H9 (cell line): ENCODE measurements around the gene MYO15B. TPM values are rescaled to one million over a fixed set of nuclear protein-coding genes. Genes with fewer than 3 reads are reported as not detected.

Experiments used
- DNase-seq: peaks from one replicate; pipeline ENCODE4 v3.0.0-alpha.2; 2017
- H2AFZ ChIP-seq: one replicate; pipeline ENCODE4 v1.6.1; 2013; ENCODE audit warnings: mild to moderate bottlenecking, low read length, control low read depth, moderate library complexity
- H2AK5ac ChIP-seq: 2 replicates; pipeline ENCODE4 v1.6.1; 2013; ENCODE audit warnings: low read length, control low read depth, mixed read lengths; ENCODE audit not compliant: insufficient read length
- H2BK120ac ChIP-seq: one replicate; pipeline ENCODE4 v1.6.1; 2013; ENCODE audit warnings: low read depth, mild to moderate bottlenecking, low read length, control low read depth, inconsistent platforms; ENCODE audit not compliant: poor library complexity, severe bottlenecking
- H2BK12ac ChIP-seq: 2 replicates; pipeline ENCODE4 v1.6.1; 2013; ENCODE audit warnings: low read length, control low read depth, mixed read lengths, low read depth; ENCODE audit not compliant: insufficient read length
- H2BK15ac ChIP-seq: 2 replicates; pipeline ENCODE4 v1.6.1; 2013; ENCODE audit warnings: low read depth, low read length, control low read depth
- H2BK20ac ChIP-seq: one replicate; pipeline ENCODE4 v1.6.1; 2013; ENCODE audit warnings: low read depth, mild to moderate bottlenecking, low read length, control low read depth, inconsistent platforms; ENCODE audit not compliant: poor library complexity, severe bottlenecking
- H2BK5ac ChIP-seq: 2 replicates; pipeline ENCODE4 v1.6.1; 2013; ENCODE audit warnings: low read length, control low read depth, mixed read lengths; ENCODE audit not compliant: insufficient read length
- H3K14ac ChIP-seq: 2 replicates; pipeline ENCODE4 v1.6.1; 2013; ENCODE audit warnings: low read length, control low read depth; ENCODE audit not compliant: insufficient read depth
- H3K18ac ChIP-seq: 2 replicates; pipeline ENCODE4 v1.6.1; 2013; ENCODE audit warnings: low read depth, mild to moderate bottlenecking, mixed read lengths, low read length, control low read depth; ENCODE audit not compliant: insufficient read length
- H3K23ac ChIP-seq: 2 replicates; pipeline ENCODE4 v1.6.1; 2013; ENCODE audit warnings: low read length, control low read depth, mixed read lengths, low read depth; ENCODE audit not compliant: insufficient read length
- H3K23me2 ChIP-seq: 2 replicates; pipeline ENCODE4 v1.6.1; 2013; ENCODE audit warnings: low read depth, mild to moderate bottlenecking, mixed read lengths, low read length, control low read depth; ENCODE audit not compliant: insufficient read length, poor library complexity, severe bottlenecking
- H3K27ac ChIP-seq: 2 replicates; pipeline ENCODE4 v1.5.1; 2013; ENCODE audit warnings: low read length, control low read depth, mixed read lengths, low read depth; ENCODE audit not compliant: insufficient read length
- H3K27me3 ChIP-seq: 2 replicates; pipeline ENCODE4 v1.6.1; 2013; ENCODE audit warnings: low read length, control low read depth, inconsistent platforms; ENCODE audit not compliant: insufficient read depth
- H3K4ac ChIP-seq: 2 replicates; pipeline ENCODE4 v1.6.1; 2013; ENCODE audit warnings: low read depth, mild to moderate bottlenecking, control low read depth, inconsistent platforms, low read length, moderate library complexity
- H3K4me1 ChIP-seq: 2 replicates; pipeline ENCODE4 v1.6.1; 2013; ENCODE audit warnings: low read length, control low read depth, inconsistent platforms; ENCODE audit not compliant: insufficient read depth
- H3K4me2 ChIP-seq: 2 replicates; pipeline ENCODE4 v1.6.1; 2013; ENCODE audit warnings: low read length, control low read depth, mixed read lengths; ENCODE audit not compliant: insufficient read length, insufficient read depth
- H3K56ac ChIP-seq: 2 replicates; pipeline ENCODE4 v1.6.1; 2013; ENCODE audit warnings: low read depth, mild to moderate bottlenecking, mixed read lengths, low read length, control low read depth; ENCODE audit not compliant: insufficient read length
- H3K79me1 ChIP-seq: 2 replicates; pipeline ENCODE4 v1.6.1; 2013; ENCODE audit warnings: low read depth, mild to moderate bottlenecking, moderate library complexity, low read length, control low read depth, inconsistent platforms; ENCODE audit not compliant: insufficient read depth, poor library complexity, severe bottlenecking
- H3K79me2 ChIP-seq: 2 replicates; pipeline ENCODE4 v1.6.1; 2013; ENCODE audit warnings: low read length, control low read depth, inconsistent platforms; ENCODE audit not compliant: insufficient read depth
- H3K9ac ChIP-seq: 2 replicates; pipeline ENCODE4 v1.6.1; 2013; ENCODE audit warnings: low read length, control low read depth, mixed read lengths; ENCODE audit not compliant: insufficient read length; ENCODE audit errors: extremely low read depth
- H3K9me3 ChIP-seq: one replicate; pipeline ENCODE4 v1.6.1; 2013; ENCODE audit warnings: low read depth, low read length, inconsistent platforms; ENCODE audit not compliant: control insufficient read depth
- H3T11ph ChIP-seq: one replicate; pipeline ENCODE4 v1.6.1; 2013; ENCODE audit warnings: mild to moderate bottlenecking, low read length, control low read depth, inconsistent platforms
- H4K20me1 ChIP-seq: one replicate; pipeline ENCODE4 v1.6.1; 2013; ENCODE audit not compliant: control insufficient read depth, insufficient read length, insufficient read depth
- H4K5ac ChIP-seq: 2 replicates; pipeline ENCODE4 v1.6.1; 2013; ENCODE audit warnings: low read depth, mild to moderate bottlenecking, mixed read lengths, low read length, control low read depth; ENCODE audit not compliant: insufficient read length
- H4K8ac ChIP-seq: replicated peaks from 2 replicates; pipeline ENCODE4 v1.6.1; 2013; ENCODE audit warnings: low read length, control low read depth, mixed read lengths, low read depth; ENCODE audit not compliant: insufficient read length
- H4K91ac ChIP-seq: 2 replicates; pipeline ENCODE4 v1.6.1; 2013; ENCODE audit warnings: low read depth, mild to moderate bottlenecking, moderate library complexity, mixed read lengths, low read length, control low read depth; ENCODE audit not compliant: insufficient read length
- H3K27ac Mint-ChIP-seq, 3 experiments: 2 replicates in 2 of 3; 3 replicates in 1 of 3; pipeline ENCODE4 v1.8.0; 2020 to 2021; ENCODE audit warnings: mixed read lengths in 3 of 3, mild to moderate bottlenecking in 1 of 3, moderate library complexity in 1 of 3
- H3K27me3 Mint-ChIP-seq: 2 replicates; pipeline ENCODE4 v1.8.0; 2021; ENCODE audit warnings: low read depth, mild to moderate bottlenecking, moderate library complexity, mixed read lengths
- H3K36me3 Mint-ChIP-seq, 3 experiments: 2 replicates in 2 of 3; 3 replicates in 1 of 3; pipeline ENCODE4 v1.8.0; 2020 to 2021; ENCODE audit warnings: low read depth in 3 of 3, mixed read lengths in 3 of 3; ENCODE audit not compliant: insufficient read depth in 1 of 3
- H3K4me1 Mint-ChIP-seq, 2 experiments: 2 replicates each; pipeline ENCODE4 v1.8.0; 2020; ENCODE audit warnings: mixed read lengths in 2 of 2
- H3K4me3 Mint-ChIP-seq, 2 experiments: 2 replicates in 1 of 2; 3 replicates in 1 of 2; pipeline ENCODE4 v1.8.0; 2020 to 2021; ENCODE audit warnings: mild to moderate bottlenecking in 2 of 2, mixed read lengths in 2 of 2, moderate library complexity in 1 of 2
- H3K9me3 Mint-ChIP-seq, 2 experiments: 2 replicates in 1 of 2; 3 replicates in 1 of 2; pipeline ENCODE4 v1.8.0; 2020; ENCODE audit warnings: mild to moderate bottlenecking in 2 of 2, mixed read lengths in 2 of 2, moderate library complexity in 1 of 2
- WGBS: extraction: QIAGEN DNeasy Blood & Tissue Kit; methylation state at CpG from one replicate; pipeline ENCODE4 v1.1.7; 2013; ENCODE audit warnings: missing lambda C conversion rate, low lambda C conversion rate, mixed read lengths; ENCODE audit not compliant: insufficient read length; ENCODE audit errors: extremely low coverage; 5-methylcytosine and 5-hydroxymethylcytosine counted together
- total RNA-seq: library from RNA; stranded (reverse); gene quantifications from 2 replicates; pipeline ENCODE4 v1.2.1, GENCODE V29; 2021
- TF ChIP-seq, protein P1 (sequence below): fragments of 200-600 bp; sonication (generic); conservative IDR thresholded peaks from 3 replicates; pipeline ENCODE4 v1.8.0; 2021; ENCODE audit warnings: antibody characterized with exemption, mild to moderate bottlenecking

The MYO15B gene
- total RNA-seq, 1 experiment from 2014 or later, result 41.9 TPM

DNA sequence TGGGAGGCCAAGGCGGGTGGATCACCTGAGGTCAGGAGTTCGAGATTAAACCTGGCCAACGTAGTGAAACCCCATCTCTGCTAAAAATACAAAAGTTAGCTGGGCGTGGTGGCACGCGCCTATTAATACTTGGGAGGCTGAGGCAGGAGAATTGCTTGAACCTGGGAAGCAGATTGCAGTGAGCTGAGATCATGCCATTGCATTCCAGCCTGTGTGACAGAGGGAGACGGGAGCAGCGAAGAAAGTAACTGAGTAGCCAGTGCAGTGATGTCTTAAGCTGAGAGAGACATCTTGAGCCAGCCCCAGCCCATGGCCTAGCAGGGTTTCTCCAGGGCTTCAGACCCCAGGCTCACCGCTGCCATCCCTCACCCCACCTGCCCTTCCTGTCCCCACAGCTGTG is 35.8 kb downstream of the MYO15B start:
- H3K4me2 ChIP-seq, result no peak overlapping the region
- no peak overlapping the region for H3K23ac ChIP-seq
- H2AFZ ChIP-seq, result no peak overlapping the region
- H4K91ac ChIP-seq, result no peak overlapping the region
- no peak overlapping the region for H2AK5ac ChIP-seq
- H3K4me1 ChIP-seq, result no peaks in the 10 kb centered on the region
- H3K4me1 Mint-ChIP-seq, result peaks cover 0 to 5% of the 10 kb centered on the region in 2 experiments; a peak in 1 of 4 replicates
- no peak overlapping the region for H4K5ac ChIP-seq
- H3T11ph ChIP-seq, result no peak overlapping the region
- H3K79me2 ChIP-seq, result no peaks in the 10 kb centered on the region
- TF ChIP-seq, protein P1, sequence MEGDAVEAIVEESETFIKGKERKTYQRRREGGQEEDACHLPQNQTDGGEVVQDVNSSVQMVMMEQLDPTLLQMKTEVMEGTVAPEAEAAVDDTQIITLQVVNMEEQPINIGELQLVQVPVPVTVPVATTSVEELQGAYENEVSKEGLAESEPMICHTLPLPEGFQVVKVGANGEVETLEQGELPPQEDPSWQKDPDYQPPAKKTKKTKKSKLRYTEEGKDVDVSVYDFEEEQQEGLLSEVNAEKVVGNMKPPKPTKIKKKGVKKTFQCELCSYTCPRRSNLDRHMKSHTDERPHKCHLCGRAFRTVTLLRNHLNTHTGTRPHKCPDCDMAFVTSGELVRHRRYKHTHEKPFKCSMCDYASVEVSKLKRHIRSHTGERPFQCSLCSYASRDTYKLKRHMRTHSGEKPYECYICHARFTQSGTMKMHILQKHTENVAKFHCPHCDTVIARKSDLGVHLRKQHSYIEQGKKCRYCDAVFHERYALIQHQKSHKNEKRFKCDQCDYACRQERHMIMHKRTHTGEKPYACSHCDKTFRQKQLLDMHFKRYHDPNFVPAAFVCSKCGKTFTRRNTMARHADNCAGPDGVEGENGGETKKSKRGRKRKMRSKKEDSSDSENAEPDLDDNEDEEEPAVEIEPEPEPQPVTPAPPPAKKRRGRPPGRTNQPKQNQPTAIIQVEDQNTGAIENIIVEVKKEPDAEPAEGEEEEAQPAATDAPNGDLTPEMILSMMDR, result no peak
- H3K4me3 Mint-ChIP-seq, result no peak overlapping the region
- no CpG with 5 or more reads among the region's 9 CpGs for WGBS
- H3K27ac Mint-ChIP-seq, result no peak overlapping the region
- H4K8ac ChIP-seq, result no peak overlapping the region
- H3K79me1 ChIP-seq, result no peaks in the 10 kb centered on the region
- no peak overlapping the region for H3K27ac ChIP-seq
- H3K9ac ChIP-seq, result no peak overlapping the region
- no peak overlapping the region for H3K4ac ChIP-seq
- no peak overlapping the region for H2BK5ac ChIP-seq
- H3K56ac ChIP-seq, result no peak overlapping the region
- H3K23me2 ChIP-seq, result no peaks in the 10 kb centered on the region
- H3K9me3 Mint-ChIP-seq, result no peaks in the 10 kb centered on the region
- H3K27me3 ChIP-seq, result no peaks in the 10 kb centered on the region; the same call in 1 of the 2 replicates
- H3K18ac ChIP-seq, result no peak overlapping the region
- no peak overlapping the region for H2BK120ac ChIP-seq
- H2BK20ac ChIP-seq, result no peak overlapping the region
- H2BK15ac ChIP-seq, result no peak overlapping the region
- H3K14ac ChIP-seq, result no peak overlapping the region
- H2BK12ac ChIP-seq, result no peak overlapping the region
- H3K27me3 Mint-ChIP-seq, result peaks cover 8% of the 10 kb centered on the region
- H3K36me3 Mint-ChIP-seq, result peaks cover 0 to 8% (median 2%) of the 10 kb centered on the region in 3 experiments; a peak in 2 of 7 replicates
- no peak for DNase-seq
- no peaks in the 10 kb centered on the region for H4K20me1 ChIP-seq
- no peaks in the 10 kb centered on the region for H3K9me3 ChIP-seq
